Mesothelial cell of epicardium (in vitro differentiated cells): ENCODE measurements around the gene CXorf49B. TPM values are rescaled to one million over a fixed set of nuclear protein-coding genes. Genes with fewer than 3 reads are reported as not detected.

Experiments
- DNase-seq, 2 experiments: peaks; one replicate each; pipeline ENCODE4 v3.0.0; 2021; ENCODE audit warnings: low spot score in 2 of 2; ENCODE audit not compliant: unreplicated experiment in 2 of 2
- H3K27ac Mint-ChIP-seq: 2 replicates; pipeline ENCODE4 v1.8.0; 2021; ENCODE audit warnings: mixed read lengths
- H3K27me3 Mint-ChIP-seq: 2 replicates; pipeline ENCODE4 v1.8.0; 2021; ENCODE audit warnings: low read depth, mixed read lengths
- H3K36me3 Mint-ChIP-seq: 2 replicates; pipeline ENCODE4 v1.8.0; 2021; ENCODE audit warnings: mixed read lengths
- H3K4me1 Mint-ChIP-seq: 2 replicates; pipeline ENCODE4 v1.8.0; 2021; ENCODE audit warnings: mixed read lengths
- H3K4me3 Mint-ChIP-seq: 2 replicates; pipeline ENCODE4 v1.8.0; 2021; ENCODE audit warnings: mild to moderate bottlenecking, moderate library complexity, mixed read lengths
- H3K9me3 Mint-ChIP-seq: 2 replicates; pipeline ENCODE4 v1.8.0; 2021; ENCODE audit warnings: mixed read lengths
- CTCF ChIP-seq: fragments of 200-600 bp; sonication (generic); IDR thresholded peaks from one replicate; pipeline ENCODE4 v1.5.0; 2021; ENCODE audit warnings: antibody characterized with exemption; ENCODE audit not compliant: unreplicated experiment
- total RNA-seq: library from RNA; stranded (reverse); gene quantifications from 3 replicates; pipeline ENCODE4 v1.2.1, GENCODE V29; 2021

CXorf49B gene
- total RNA-seq, 1 donor from 2014 or later = not detected

GRCh38 chrX:71815906-71816156, 52.7 kb downstream of the CXorf49B start:
- H3K27ac Mint-ChIP-seq = no peak overlapping the region
- H3K4me3 Mint-ChIP-seq = no peak overlapping the region
- no peaks in the 10 kb centered on the region for H3K4me1 Mint-ChIP-seq
- H3K9me3 Mint-ChIP-seq = peaks cover 26% of the 10 kb centered on the region
- H3K36me3 Mint-ChIP-seq = no peaks in the 10 kb centered on the region
- DNase-seq = no peak
- H3K27me3 Mint-ChIP-seq = peaks cover 29% of the 10 kb centered on the region
- TF ChIP-seq CTCF = no peak

Other genes starting within 250 kb of the CXorf49B start
- gene OGT, start 230.2 kb upstream of the CXorf49B start, total RNA-seq = 201 to 206 TPM (median 202 TPM) in 3 replicates
- gene GCNA, start 184.9 kb upstream of the CXorf49B start, total RNA-seq = 0.84 to 1.1 TPM (median 0.94 TPM) in 3 replicates
- not detected in 3 replicates for gene CXCR3, start 144.8 kb upstream of the CXorf49B start, total RNA-seq
- not detected in 3 replicates for gene CXorf49, start 45.1 kb upstream of the CXorf49B start, total RNA-seq
- gene NHSL2, start 147.5 kb downstream of the CXorf49B start, total RNA-seq = 22.8 to 24.6 TPM (median 24.0 TPM) in 3 replicates